Brain microvascular endothelial cell (primary cell): ENCODE measurements around the gene RPS10.

Source experiments
- DNase-seq: peaks from one replicate; pipeline ENCODE4 v3.0.0-alpha.2; 2020
- H3K27ac ChIP-seq: fragments of 250-450 bp; sonication (Bioruptor Pico); 2 replicates; pipeline ENCODE4 v1.5.1; 2020; ENCODE audit warnings: mild to moderate bottlenecking, moderate library complexity
- H3K27me3 ChIP-seq: fragments of 250-450 bp; sonication (Bioruptor Pico); replicated peaks from 2 replicates; pipeline ENCODE4 v1.5.1; 2020; ENCODE audit warnings: mild to moderate bottlenecking
- H3K36me3 ChIP-seq: fragments of 250-450 bp; sonication (Bioruptor Pico); replicated peaks from 2 replicates; pipeline ENCODE4 v1.5.1; 2020; ENCODE audit warnings: mild to moderate bottlenecking
- H3K4me3 ChIP-seq: 2 replicates; pipeline ENCODE4 v1.5.1; 2011; ENCODE audit warnings: low read depth, mild to moderate bottlenecking, control low read depth, low read length, moderate library complexity
- in situ Hi-C: cut with HindIII; loops from 2 replicates; pipeline ENCODE4 v1.10.0; 2017; ENCODE audit warnings: low sequenced_read_pairs, low pct_ligation_motif_present
- TF ChIP-seq, protein P1 (sequence below): IDR thresholded peaks from 2 replicates; pipeline ENCODE4 v1.5.1; 2011; ENCODE audit warnings: low read depth, mild to moderate bottlenecking, moderate library complexity, low read length, control low read depth, inconsistent platforms; ENCODE audit errors: missing control alignments

The RPS10 gene

DNA sequence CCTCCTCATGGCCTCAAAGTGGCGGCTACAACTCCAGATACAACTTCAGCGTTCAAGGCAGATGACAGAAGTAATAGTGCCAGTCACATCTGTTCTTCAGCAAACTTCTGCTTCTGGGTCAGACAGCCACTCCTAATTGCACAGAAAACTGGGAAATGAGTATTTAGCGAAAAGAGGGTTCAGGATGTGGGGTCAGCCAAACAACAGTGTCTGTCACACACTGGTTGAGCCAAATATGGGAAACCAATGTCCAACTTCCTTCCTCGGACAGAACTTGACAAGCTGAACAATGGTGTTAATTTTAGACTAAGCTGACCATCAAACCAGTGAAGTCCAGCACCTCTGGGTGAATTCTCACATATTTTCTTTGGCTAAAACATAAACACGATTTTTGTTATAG, 55.5 kb downstream of the RPS10 start:
- H3K36me3 ChIP-seq, result no peaks in the 10 kb centered on the region
- in situ Hi-C loops, result no loop called here
- H3K27me3 ChIP-seq, result no peaks in the 10 kb centered on the region
- H3K27ac ChIP-seq, result no peak overlapping the region
- no peak overlapping the region for H3K4me3 ChIP-seq
- no peak for DNase-seq
- TF ChIP-seq, protein P1, sequence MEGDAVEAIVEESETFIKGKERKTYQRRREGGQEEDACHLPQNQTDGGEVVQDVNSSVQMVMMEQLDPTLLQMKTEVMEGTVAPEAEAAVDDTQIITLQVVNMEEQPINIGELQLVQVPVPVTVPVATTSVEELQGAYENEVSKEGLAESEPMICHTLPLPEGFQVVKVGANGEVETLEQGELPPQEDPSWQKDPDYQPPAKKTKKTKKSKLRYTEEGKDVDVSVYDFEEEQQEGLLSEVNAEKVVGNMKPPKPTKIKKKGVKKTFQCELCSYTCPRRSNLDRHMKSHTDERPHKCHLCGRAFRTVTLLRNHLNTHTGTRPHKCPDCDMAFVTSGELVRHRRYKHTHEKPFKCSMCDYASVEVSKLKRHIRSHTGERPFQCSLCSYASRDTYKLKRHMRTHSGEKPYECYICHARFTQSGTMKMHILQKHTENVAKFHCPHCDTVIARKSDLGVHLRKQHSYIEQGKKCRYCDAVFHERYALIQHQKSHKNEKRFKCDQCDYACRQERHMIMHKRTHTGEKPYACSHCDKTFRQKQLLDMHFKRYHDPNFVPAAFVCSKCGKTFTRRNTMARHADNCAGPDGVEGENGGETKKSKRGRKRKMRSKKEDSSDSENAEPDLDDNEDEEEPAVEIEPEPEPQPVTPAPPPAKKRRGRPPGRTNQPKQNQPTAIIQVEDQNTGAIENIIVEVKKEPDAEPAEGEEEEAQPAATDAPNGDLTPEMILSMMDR, result no peak

DNA sequence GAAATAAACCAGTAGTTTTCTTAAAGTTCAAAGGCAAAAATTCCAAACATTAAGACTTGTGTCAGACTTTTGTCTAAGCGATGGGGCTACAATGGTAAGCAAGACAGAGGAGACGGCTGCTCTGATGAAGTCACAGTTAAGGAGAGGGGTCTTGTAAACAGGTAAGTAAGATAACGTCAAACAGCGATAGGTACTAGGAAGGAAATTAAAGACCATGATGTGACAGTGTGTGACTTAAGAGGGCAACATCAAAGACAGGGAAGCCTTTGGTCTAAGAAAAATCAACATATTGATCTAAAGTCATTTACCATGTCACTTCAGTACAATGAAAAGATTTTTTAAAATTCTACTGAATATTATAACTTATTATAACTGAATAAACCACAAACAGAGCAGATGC, 56.5 kb downstream of the RPS10 start:
- in situ Hi-C loops, result no loop called here
- TF ChIP-seq, protein P1, result no peak
- no peak for DNase-seq
- no peak overlapping the region for H3K4me3 ChIP-seq
- no peaks in the 10 kb centered on the region for H3K36me3 ChIP-seq
- no peak overlapping the region for H3K27ac ChIP-seq
- H3K27me3 ChIP-seq, result no peaks in the 10 kb centered on the region
